Spinal cord (tissue), 10 donors: ENCODE data around the gene PCDHB8. TPM values are rescaled to one million over a fixed set of nuclear protein-coding genes. Genes with fewer than 3 reads are reported as not detected.
A peak's percentile ranks its signal among the peaks of the same experiment; 100 is the strongest.
"Not testable (repeated sequence)": the region's sequence is repeated elsewhere in the genome, so short reads cannot be mapped to it uniquely, and the experiment has no call there.

Source experiments
- DNase-seq, 6 donors: peaks; one replicate each; pipeline versions ENCODE4 v3.0.0 to v3.0.0-alpha.2; 2013 to 2015; ENCODE audit warnings: low spot score in 6 of 6, low read depth in 4 of 6
- H3K27ac ChIP-seq: one replicate; pipeline ENCODE4 v1.5.1; 2013; ENCODE audit warnings: low read depth, low read length, control low read depth
- H3K27me3 ChIP-seq: one replicate; pipeline ENCODE4 v1.6.1; 2013; ENCODE audit warnings: low read length; ENCODE audit not compliant: control insufficient read depth, insufficient read depth
- H3K36me3 ChIP-seq: one replicate; pipeline ENCODE4 v1.6.1; 2013; ENCODE audit warnings: low read length; ENCODE audit not compliant: control insufficient read depth, insufficient read depth
- H3K4me1 ChIP-seq: one replicate; pipeline ENCODE4 v1.6.1; 2013; ENCODE audit warnings: low read length; ENCODE audit not compliant: control insufficient read depth, insufficient read depth
- H3K4me3 ChIP-seq: one replicate; pipeline ENCODE4 v1.5.1; 2013; ENCODE audit warnings: low read depth, low read length, control low read depth
- H3K9me3 ChIP-seq: one replicate; pipeline ENCODE4 v1.6.1; 2013; ENCODE audit warnings: low read length; ENCODE audit not compliant: control insufficient read depth, insufficient read depth
- WGBS: methylation state at CpG from one replicate; pipeline ENCODE4 v1.1.5; 2013; ENCODE audit warnings: missing lambda C conversion rate; ENCODE audit not compliant: insufficient coverage; 5-methylcytosine and 5-hydroxymethylcytosine counted together
- polyA plus RNA-seq, 2 donors: library from polyadenylated mRNA; unstranded; fragments of 120-200 nt; gene quantifications; one replicate each; pipeline ENCODE4 v1.2.1, GENCODE V29; 2013; ENCODE audit not compliant: insufficient read length in 2 of 2
- total RNA-seq, 2 donors: library from RNA; depleted of rRNA in 1 of 2; stranded (reverse); fragments of 120-200 nt in 1 of 2; fragments of >200 nt in 1 of 2; gene quantifications; one replicate each; pipeline versions ENCODE4 v1.2.3 to v1.2.4, GENCODE V29; 2013 to 2014
- donor health status: healthy.

The PCDHB8 gene
- total and polyA plus RNA-seq, 4 donors = 1.7 to 3.0 (median 2.0) TPM

DNA sequence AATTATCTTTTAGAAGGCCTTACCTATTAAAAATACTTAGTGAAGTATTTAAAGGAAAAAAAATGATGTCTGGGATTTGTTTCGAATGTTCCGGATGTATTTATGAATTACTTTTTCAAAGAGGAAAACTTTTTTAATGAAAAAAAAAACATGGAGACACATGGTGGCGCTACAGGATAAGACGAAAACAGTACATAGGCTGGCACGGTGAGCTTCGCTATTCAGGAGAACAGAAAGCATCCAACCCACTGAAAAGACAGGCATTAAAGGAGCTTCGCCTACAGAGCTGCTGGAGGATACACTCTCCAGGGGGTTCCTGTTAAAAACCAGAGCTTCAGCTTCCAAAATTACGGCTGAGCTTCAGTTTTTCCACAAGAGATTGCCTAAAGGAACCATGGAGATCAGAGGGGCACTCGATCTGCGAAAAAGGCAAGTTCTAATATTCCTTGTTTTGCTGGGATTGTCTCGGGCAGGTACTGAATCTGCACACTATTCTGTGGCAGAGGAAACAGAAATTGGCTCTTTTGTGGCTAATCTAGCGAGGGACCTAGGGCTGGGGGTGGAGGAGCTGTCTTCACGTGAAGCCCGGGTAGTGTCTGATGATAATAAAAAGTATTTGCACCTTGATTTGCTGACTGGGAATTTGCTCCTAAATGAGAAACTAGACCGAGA, 45.7 kb downstream of the PCDHB8 start, which contains the start of gene PCDHB14:
TSS of gene PCDHB14 (plus strand) at position 232 of the 672 bp plus-strand sequence. CDS start at position 395, 163 bp downstream.
- Histone ChIP-seq H3K9me3 (peaks cover 14% of the 10 kb centered on the region), H3K36me3 (no peaks in the 10 kb centered on the region), H3K27me3 (no peaks in the 10 kb centered on the region), H3K4me3 (peak within 1 kb of the TSS; percentile 19), H3K27ac (no peak within 1 kb of the TSS), H3K4me1 (no peaks in the 10 kb centered on the region)
- DNase-seq = peak in 2 of 6 donors; percentile 45 to 76
- 15% methylated on average over 12 of the region's 15 CpGs for WGBS

DNA sequence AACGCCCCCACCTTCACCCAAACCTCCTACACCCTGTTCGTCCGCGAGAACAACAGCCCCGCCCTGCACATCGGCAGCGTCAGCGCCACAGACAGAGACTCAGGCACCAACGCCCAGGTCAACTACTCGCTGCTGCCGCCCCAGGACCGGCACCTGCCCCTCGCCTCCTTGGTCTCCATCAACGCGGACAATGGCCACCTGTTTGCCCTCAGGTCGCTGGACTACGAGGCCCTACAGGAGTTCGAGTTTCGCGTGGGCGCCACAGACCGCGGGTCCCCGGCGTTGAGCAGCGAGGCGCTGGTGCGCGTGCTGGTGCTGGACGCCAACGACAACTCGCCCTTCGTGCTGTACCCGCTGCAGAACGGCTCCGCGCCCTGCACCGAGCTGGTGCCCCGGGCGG, 47.3 kb downstream of the PCDHB8 start:
- H3K4me1 ChIP-seq, H3K36me3 ChIP-seq, H3K27me3 ChIP-seq, H3K27ac ChIP-seq, H3K4me3 ChIP-seq, DNase-seq: not testable (repeated sequence)
- WGBS = 16% methylated on average over 20 of the region's 40 CpGs
- H3K9me3 ChIP-seq = peaks cover 16% of the 10 kb centered on the region

DNA sequence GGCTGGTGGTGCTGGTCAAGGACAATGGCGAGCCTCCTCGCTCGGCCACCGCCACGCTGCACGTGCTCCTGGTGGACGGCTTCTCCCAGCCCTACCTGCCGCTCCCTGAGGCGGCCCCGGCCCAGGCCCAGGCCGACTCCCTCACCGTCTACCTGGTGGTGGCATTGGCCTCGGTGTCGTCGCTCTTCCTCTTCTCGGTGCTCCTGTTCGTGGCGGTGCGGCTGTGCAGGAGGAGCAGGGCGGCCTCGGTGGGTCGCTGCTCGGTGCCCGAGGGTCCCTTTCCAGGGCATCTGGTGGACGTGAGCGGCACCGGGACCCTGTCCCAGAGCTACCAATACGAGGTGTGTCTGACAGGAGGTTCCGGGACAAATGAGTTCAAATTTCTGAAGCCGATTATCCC, 47.8 kb downstream of the PCDHB8 start:
- not testable (repeated sequence) for H3K4me3 ChIP-seq, DNase-seq, H3K36me3 ChIP-seq, H3K27me3 ChIP-seq, H3K27ac ChIP-seq, H3K4me1 ChIP-seq
- 22% methylated on average over 19 of the region's 30 CpGs for WGBS
- peaks cover 15% of the 10 kb centered on the region for H3K9me3 ChIP-seq

Other genes with a start within 250 kb of the PCDHB8 start
Only the 30 nearest of the 36 such genes appear.
- 10 to 100 TPM in 1 of 2 donors, 1 to 10 TPM in 1; 6.3 to 27.1 TPM for gene PCDHAC2, start 211.3 kb upstream of the PCDHB8 start, total RNA-seq
- gene PCDHAC2, start 211.3 kb upstream of the PCDHB8 start, polyA plus RNA-seq = 10 to 100 TPM; 13.5 to 14.1 TPM
- under 1 TPM; 0.06 to 0.20 TPM for gene PCDHB1, start 126.4 kb upstream of the PCDHB8 start, total RNA-seq
- gene PCDHB1, start 126.4 kb upstream of the PCDHB8 start, polyA plus RNA-seq = under 1 TPM; 0.05 to 0.11 TPM
- 1 to 10 TPM; 5.2 to 5.8 TPM for gene PCDHB2, start 83.2 kb upstream of the PCDHB8 start, total RNA-seq
- 10 to 100 TPM; 10.3 to 10.8 TPM for gene PCDHB2, start 83.2 kb upstream of the PCDHB8 start, polyA plus RNA-seq
- 1 to 10 TPM; 2.7 to 5.5 TPM for gene PCDHB3, start 77.3 kb upstream of the PCDHB8 start, total RNA-seq
- gene PCDHB3, start 77.3 kb upstream of the PCDHB8 start, polyA plus RNA-seq = 1 to 10 TPM; 2.8 to 4.5 TPM
- gene PCDHB4, start 56.0 kb upstream of the PCDHB8 start, total RNA-seq = 1 to 10 TPM; 3.2 to 4.1 TPM
- 1 to 10 TPM; 5.4 to 6.3 TPM for gene PCDHB4, start 56.0 kb upstream of the PCDHB8 start, polyA plus RNA-seq
- 10 to 100 TPM in 1 of 2 donors, 1 to 10 TPM in 1; 8.0 to 10.6 TPM for gene PCDHB5, start 42.6 kb upstream of the PCDHB8 start, total RNA-seq
- 1 to 10 TPM; 5.9 to 6.6 TPM for gene PCDHB5, start 42.6 kb upstream of the PCDHB8 start, polyA plus RNA-seq
- gene PCDHB6, start 27.7 kb upstream of the PCDHB8 start, total RNA-seq = 1 to 10 TPM; 1.9 to 2.7 TPM
- gene PCDHB6, start 27.7 kb upstream of the PCDHB8 start, polyA plus RNA-seq = 1 to 10 TPM; 5.4 to 5.5 TPM
- gene PCDHB7, start 5.1 kb upstream of the PCDHB8 start, total RNA-seq = 1 to 10 TPM; 4.6 to 5.2 TPM
- gene PCDHB7, start 5.1 kb upstream of the PCDHB8 start, polyA plus RNA-seq = 1 to 10 TPM; 5.2 to 5.5 TPM
- gene PCDHB16, start 4.6 kb downstream of the PCDHB8 start, total RNA-seq = 1 to 10 TPM; 3.9 to 4.7 TPM
- 1 to 10 TPM; 4.9 to 6.5 TPM for gene PCDHB16, start 4.6 kb downstream of the PCDHB8 start, polyA plus RNA-seq
- 1 to 10 TPM; 2.9 to 3.5 TPM for gene PCDHB9, start 9.4 kb downstream of the PCDHB8 start, total RNA-seq
- 1 to 10 TPM; 7.0 to 8.5 TPM for gene PCDHB9, start 9.4 kb downstream of the PCDHB8 start, polyA plus RNA-seq
- gene PCDHB10, start 14.6 kb downstream of the PCDHB8 start, total RNA-seq = 1 to 10 TPM; 5.9 to 9.3 TPM
- gene PCDHB10, start 14.6 kb downstream of the PCDHB8 start, polyA plus RNA-seq = 10 to 100 TPM; 11.6 to 15.8 TPM
- 1 to 10 TPM; 7.6 to 9.7 TPM for gene PCDHB11, start 21.8 kb downstream of the PCDHB8 start, total RNA-seq
- 1 to 10 TPM; 3.8 to 3.9 TPM for gene PCDHB11, start 21.8 kb downstream of the PCDHB8 start, polyA plus RNA-seq
- gene PCDHB12, start 30.9 kb downstream of the PCDHB8 start, total RNA-seq = 10 to 100 TPM in 1 of 2 donors, 1 to 10 TPM in 1; 5.3 to 10.7 TPM
- 1 to 10 TPM; 3.3 to 4.9 TPM for gene PCDHB12, start 30.9 kb downstream of the PCDHB8 start, polyA plus RNA-seq
- 1 to 10 TPM; 4.5 to 8.7 TPM for gene PCDHB13, start 36.1 kb downstream of the PCDHB8 start, total RNA-seq
- 1 to 10 TPM; 3.8 to 5.0 TPM for gene PCDHB13, start 36.1 kb downstream of the PCDHB8 start, polyA plus RNA-seq
- gene PCDHB14, start 45.6 kb downstream of the PCDHB8 start, total RNA-seq = 10 to 100 TPM; 10.4 to 11.9 TPM
- gene PCDHB14, start 45.6 kb downstream of the PCDHB8 start, polyA plus RNA-seq = 10 to 100 TPM; 15.4 to 17.4 TPM
- gene PCDHB15, start 67.6 kb downstream of the PCDHB8 start, total RNA-seq = 10 to 100 TPM; 10.4 to 15.2 TPM
- gene PCDHB15, start 67.6 kb downstream of the PCDHB8 start, polyA plus RNA-seq = 10 to 100 TPM; 12.3 to 21.1 TPM
- gene SLC25A2, start 126.3 kb downstream of the PCDHB8 start, total RNA-seq = under 1 TPM in 1 of 2 donors, not detected in 1; 0.39 TPM
- under 1 TPM in 1 of 2 donors, not detected in 1; 0.15 TPM for gene SLC25A2, start 126.3 kb downstream of the PCDHB8 start, polyA plus RNA-seq
- 100 to 1,000 TPM in 1 of 2 donors, 10 to 100 TPM in 1; 98.2 to 111 TPM for gene TAF7, start 143.0 kb downstream of the PCDHB8 start, total RNA-seq
- 100 to 1,000 TPM in 1 of 2 donors, 10 to 100 TPM in 1; 90.1 to 101 TPM for gene TAF7, start 143.0 kb downstream of the PCDHB8 start, polyA plus RNA-seq
- 1 to 10 TPM; 1.4 to 3.0 TPM for gene PCDHGA1, start 152.7 kb downstream of the PCDHB8 start, total RNA-seq
- gene PCDHGA1, start 152.7 kb downstream of the PCDHB8 start, polyA plus RNA-seq = 1 to 10 TPM; 2.5 to 3.8 TPM
- 10 to 100 TPM in 1 of 2 donors, 1 to 10 TPM in 1; 8.9 to 10.4 TPM for gene PCDHGA2, start 161.0 kb downstream of the PCDHB8 start, total RNA-seq
- gene PCDHGA2, start 161.0 kb downstream of the PCDHB8 start, polyA plus RNA-seq = 10 to 100 TPM; 14.0 to 17.7 TPM
- gene PCDHGA3, start 166.0 kb downstream of the PCDHB8 start, total RNA-seq = 10 to 100 TPM in 1 of 2 donors, 1 to 10 TPM in 1; 9.2 to 10.5 TPM
- gene PCDHGA3, start 166.0 kb downstream of the PCDHB8 start, polyA plus RNA-seq = 10 to 100 TPM; 12.3 to 19.2 TPM
- 1 to 10 TPM; 6.4 to 8.6 TPM for gene PCDHGB1, start 172.3 kb downstream of the PCDHB8 start, total RNA-seq
- 1 to 10 TPM; 9.8 to 9.9 TPM for gene PCDHGB1, start 172.3 kb downstream of the PCDHB8 start, polyA plus RNA-seq
- gene PCDHGA4, start 177.2 kb downstream of the PCDHB8 start, total RNA-seq = 1 to 10 TPM; 7.5 to 8.2 TPM
- 1 to 10 TPM; 9.5 to 9.9 TPM for gene PCDHGA4, start 177.2 kb downstream of the PCDHB8 start, polyA plus RNA-seq
- gene PCDHGB2, start 182.2 kb downstream of the PCDHB8 start, total RNA-seq = 1 to 10 TPM; 6.3 to 6.7 TPM
- 10 to 100 TPM in 1 of 2 donors, 1 to 10 TPM in 1; 9.0 to 14.0 TPM for gene PCDHGB2, start 182.2 kb downstream of the PCDHB8 start, polyA plus RNA-seq
- 1 to 10 TPM; 7.9 to 8.8 TPM for gene PCDHGA5, start 186.4 kb downstream of the PCDHB8 start, total RNA-seq
- gene PCDHGA5, start 186.4 kb downstream of the PCDHB8 start, polyA plus RNA-seq = 10 to 100 TPM; 14.0 to 15.5 TPM
- 1 to 10 TPM; 6.0 to 8.3 TPM for gene PCDHGB3, start 192.5 kb downstream of the PCDHB8 start, total RNA-seq
- 1 to 10 TPM; 7.1 to 8.4 TPM for gene PCDHGB3, start 192.5 kb downstream of the PCDHB8 start, polyA plus RNA-seq
- gene PCDHGA6, start 196.1 kb downstream of the PCDHB8 start, total RNA-seq = 10 to 100 TPM in 1 of 2 donors, 1 to 10 TPM in 1; 8.5 to 12.3 TPM
- gene PCDHGA6, start 196.1 kb downstream of the PCDHB8 start, polyA plus RNA-seq = 10 to 100 TPM; 18.4 to 19.2 TPM
- 1 to 10 TPM; 6.1 to 6.6 TPM for gene PCDHGA7, start 205.0 kb downstream of the PCDHB8 start, total RNA-seq
- 1 to 10 TPM; 5.2 to 6.7 TPM for gene PCDHGA7, start 205.0 kb downstream of the PCDHB8 start, polyA plus RNA-seq
- 10 to 100 TPM; 12.5 to 14.9 TPM for gene PCDHGB4, start 209.9 kb downstream of the PCDHB8 start, total RNA-seq
- gene PCDHGB4, start 209.9 kb downstream of the PCDHB8 start, polyA plus RNA-seq = 10 to 100 TPM; 10.3 to 16.0 TPM
- 1 to 10 TPM; 4.6 to 5.6 TPM for gene PCDHGA8, start 214.8 kb downstream of the PCDHB8 start, total RNA-seq
- gene PCDHGA8, start 214.8 kb downstream of the PCDHB8 start, polyA plus RNA-seq = 1 to 10 TPM; 1.9 to 2.1 TPM